HPDE6-E6E7 (cell line): Measurements from ENCODE around the gene USP16.
"Not testable (repeated sequence)": the region's sequence is repeated elsewhere in the genome, so short reads cannot be mapped to it uniquely, and the experiment has no call there.

Experiments used
- DNase-seq: peaks from one replicate; pipeline ENCODE4 v3.0.0; 2011; ENCODE audit warnings: missing footprints; ENCODE audit errors: extremely low spot score

USP16 gene

DNA sequence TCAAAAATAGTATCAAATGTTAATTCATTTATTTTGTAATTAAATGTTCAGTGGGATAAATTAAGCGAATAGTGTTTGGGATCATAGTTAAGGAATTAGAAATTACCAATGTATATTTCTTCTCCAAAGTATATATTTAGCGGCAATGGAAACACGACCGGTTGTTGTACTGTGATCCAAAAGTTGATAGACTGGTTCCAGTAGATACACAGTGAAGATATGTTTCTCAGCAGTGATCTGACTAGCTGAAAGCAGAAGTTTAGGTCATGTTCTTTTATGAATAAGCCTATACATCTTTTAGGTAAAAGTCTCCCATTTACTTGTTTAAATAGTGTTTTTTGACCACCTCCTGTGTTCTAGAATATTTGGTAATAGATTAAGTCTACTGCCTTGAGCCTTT is 8.8 kb downstream of the USP16 start:
- DNase-seq, result no peak

GRCh38 chr21:29033871-29034270 is 9.4 kb downstream of the USP16 start:
- DNase-seq, result no peak

DNA sequence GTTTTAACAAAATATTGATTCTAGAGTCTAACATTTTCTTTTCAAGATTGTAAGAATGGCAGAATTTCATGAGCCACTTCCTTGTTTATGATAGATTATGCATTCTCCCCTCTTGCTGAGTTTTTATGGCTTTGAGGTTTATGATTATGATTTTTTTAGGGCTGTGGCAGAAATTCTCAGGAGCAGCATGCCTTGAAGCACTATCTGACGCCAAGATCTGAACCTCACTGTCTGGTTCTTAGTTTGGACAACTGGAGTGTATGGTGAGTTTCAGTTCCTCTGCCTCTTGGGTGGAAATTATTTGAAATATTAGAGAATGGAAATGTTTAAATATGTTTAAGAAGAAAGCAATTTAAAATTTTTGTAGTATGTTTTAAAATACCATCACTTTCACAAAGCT is 10.2 kb downstream of the USP16 start:
- no peak for DNase-seq

DNA sequence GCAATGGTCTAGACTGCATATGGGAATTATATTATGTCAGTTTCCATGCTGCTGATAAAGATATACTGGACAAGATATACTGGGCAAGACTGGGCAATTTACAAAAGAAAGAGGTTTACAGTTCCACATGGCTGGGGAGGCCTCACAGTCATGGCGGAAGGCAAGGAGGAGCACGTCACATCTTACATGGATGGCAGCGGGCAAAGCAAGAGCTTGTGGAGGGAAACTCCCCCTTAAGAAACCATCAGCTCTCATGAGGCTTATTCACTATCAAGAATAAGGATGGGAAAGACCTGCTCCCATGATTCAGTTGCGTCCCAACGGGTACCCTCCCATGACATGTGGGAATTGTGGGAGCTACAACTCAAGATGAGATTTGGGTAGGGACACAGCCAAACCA is 27.8 kb downstream of the USP16 start:
- no peak for DNase-seq

GRCh38 chr21:29053011-29053553 is 28.6 kb downstream of the USP16 start:
- no peak for DNase-seq

DNA sequence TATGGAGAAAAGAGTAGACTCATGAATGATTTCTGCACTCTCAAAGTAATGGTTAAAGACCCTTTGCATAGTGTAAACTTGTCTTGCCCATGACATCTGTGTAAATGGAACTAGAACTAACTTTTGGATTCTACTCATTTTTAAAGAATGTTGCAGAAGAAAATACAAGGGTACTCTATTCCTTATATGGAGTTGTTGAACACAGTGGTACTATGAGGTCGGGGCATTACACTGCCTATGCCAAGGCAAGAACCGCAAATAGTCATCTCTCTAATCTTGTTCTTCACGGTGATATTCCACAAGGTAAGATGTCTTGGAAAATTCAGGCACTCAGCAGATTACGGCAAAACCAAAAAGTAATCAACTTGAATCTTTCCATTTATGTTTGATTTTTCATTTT is 29.2 kb downstream of the USP16 start:
- no peak for DNase-seq

DNA sequence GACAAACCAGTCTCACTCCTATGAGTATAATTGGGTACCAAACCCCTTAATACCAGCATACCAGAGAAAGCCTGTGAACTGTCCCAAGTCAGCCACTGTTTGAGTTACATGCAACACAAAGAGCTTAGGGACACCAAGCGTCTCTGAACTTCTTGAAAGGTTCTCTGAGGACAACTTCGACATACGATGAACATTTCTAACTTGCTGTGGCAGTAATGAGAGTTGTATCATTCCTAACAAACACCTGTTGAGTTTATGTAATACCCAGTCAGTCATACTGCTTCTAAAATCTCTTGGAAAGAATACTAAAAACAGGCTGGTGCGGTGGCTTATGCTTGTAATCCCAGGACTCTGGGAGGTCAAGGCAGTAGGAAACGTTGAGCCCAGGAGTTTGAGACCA is 30.6 kb downstream of the USP16 start:
- DNase-seq, result no peak

DNA sequence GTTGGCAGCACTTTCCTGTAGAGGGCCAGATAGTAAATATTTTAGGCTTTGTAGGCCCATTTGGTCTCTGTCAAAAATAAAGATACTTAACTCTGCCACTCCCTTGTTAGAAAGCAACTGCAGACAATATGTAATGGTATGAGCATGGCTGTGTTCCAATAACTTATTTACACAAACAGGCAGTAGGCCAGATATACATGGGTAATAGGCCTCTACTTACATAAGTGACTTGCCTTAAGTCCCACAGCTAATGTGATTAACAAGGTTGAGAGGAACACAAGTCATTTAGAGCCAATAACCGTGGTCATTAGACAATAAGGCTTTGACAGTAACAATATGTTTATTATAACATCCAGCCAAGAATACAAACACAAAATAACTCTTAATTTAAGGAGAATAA is 31.5 kb downstream of the USP16 start:
- no peak for DNase-seq

DNA sequence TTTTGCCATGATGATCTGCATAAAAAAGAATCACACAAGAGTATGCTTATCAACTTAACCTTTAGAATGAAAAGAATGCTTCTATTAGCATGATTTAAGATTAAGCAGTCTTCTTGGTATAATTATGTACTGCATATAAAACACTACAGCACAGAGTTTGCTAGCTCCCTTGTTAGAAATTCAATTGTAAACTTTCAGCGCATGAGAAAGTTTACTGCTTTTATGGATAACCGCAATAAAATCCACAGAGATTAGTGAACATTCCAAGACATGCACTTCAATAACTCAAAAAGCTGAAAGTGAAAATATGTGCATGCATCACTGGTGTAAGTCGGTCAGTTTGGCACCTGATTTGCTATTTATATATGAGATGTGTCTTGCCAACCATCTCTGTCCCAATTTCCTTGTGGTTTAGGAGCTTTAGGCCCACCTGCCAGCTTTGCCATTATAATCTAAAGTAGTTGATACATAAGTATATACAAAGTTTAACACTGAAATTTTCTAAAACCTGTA is 32.1 kb downstream of the USP16 start:
- DNase-seq, result no peak

- no peak for DNase-seq
Measured at GRCh38 chr21:29064850-29065481, 40.5 kb downstream of the USP16 start.

DNA sequence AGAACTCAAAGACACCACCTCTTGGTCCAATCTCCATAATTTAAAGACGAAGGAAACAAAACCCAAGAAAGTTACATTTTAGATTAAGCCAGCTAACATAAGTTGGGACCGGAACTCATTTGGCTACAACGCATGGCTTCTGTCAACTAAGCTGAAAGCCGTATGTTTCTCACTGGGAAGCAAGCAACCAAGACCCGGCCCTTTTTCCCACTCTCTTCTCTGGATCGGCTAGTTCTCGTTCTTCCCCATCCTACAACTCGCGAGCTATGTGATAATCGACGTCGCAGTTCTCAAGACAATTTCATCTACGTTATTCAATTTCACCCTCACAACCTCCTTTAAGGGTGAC is 48.4 kb downstream of the USP16 start:
- no peak for DNase-seq

GRCh38 chr21:29073222-29074006 is 48.9 kb downstream of the USP16 start, which contains the start of gene CCT8:
CCT8 (minus strand) TSS chr21:29073648; CDS start chr21:29073590, 58 bp downstream.
- peak; percentile 93 for DNase-seq

GRCh38 chr21:29074007-29074376 is 49.5 kb downstream of the USP16 start:
- no peak for DNase-seq

GRCh38 chr21:29074783-29075182 is 50.3 kb downstream of the USP16 start:
- no peak for DNase-seq

DNA sequence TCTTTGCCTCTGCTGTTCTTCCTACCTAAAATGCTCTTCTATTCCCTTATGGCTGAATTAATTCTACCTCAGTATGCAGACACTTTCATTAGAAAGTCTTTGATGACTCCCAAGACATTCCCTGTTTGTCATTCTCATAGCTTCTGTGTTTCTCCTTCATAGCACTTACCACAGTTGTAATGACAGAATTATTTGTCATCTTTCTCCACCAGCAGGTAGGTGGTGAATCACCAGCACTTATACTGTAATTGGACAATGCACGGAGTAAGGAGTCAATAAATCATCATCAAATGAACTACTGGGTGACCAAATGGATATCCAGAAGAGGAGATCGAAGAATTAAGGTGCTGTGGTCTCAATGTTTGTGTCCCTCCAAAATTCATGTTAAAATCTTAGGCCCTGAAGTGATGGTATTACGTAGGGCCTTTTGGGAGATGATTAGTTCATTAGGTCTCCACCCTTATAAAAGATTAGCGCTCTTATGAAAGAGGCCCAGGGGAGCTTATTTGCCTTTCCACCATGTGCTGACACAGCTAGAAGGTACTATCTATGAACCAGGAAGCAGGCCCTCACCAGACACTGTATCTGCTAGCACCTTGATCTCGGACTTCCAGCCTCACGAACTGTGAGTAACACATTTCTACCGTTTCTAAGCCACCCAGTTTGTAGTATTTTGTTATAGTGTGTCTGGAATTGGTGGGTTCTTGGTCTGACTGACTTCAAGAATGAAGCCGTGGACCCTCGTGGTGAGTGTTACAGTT is 51.4 kb downstream of the USP16 start:
- peak; percentile 58 for DNase-seq

GRCh38 chr21:29076731-29077640 is 52.5 kb downstream of the USP16 start:
- not testable (repeated sequence) for DNase-seq

DNA sequence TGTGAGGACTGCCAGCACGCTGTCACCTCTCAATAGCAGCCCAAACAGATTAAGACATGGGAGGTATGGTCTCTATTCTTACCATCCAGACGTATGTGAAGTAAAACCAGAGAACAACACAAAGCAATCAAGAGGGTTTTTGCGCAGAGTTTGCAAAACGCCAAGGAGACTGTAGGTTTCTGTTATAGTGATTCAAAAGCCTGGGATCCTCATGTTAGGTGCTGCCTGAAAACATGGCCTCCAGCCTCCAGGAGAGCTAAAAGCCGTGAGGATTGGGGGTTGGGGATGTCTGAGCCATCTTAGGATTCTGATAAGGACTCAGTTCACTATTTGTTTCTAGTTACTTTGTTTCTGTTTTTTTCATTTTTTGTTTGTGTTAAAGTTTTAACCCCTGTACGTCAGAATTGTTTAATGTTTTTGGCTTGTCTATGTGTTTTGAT is 53.2 kb downstream of the USP16 start:
- peak; percentile 19 for DNase-seq

DNA sequence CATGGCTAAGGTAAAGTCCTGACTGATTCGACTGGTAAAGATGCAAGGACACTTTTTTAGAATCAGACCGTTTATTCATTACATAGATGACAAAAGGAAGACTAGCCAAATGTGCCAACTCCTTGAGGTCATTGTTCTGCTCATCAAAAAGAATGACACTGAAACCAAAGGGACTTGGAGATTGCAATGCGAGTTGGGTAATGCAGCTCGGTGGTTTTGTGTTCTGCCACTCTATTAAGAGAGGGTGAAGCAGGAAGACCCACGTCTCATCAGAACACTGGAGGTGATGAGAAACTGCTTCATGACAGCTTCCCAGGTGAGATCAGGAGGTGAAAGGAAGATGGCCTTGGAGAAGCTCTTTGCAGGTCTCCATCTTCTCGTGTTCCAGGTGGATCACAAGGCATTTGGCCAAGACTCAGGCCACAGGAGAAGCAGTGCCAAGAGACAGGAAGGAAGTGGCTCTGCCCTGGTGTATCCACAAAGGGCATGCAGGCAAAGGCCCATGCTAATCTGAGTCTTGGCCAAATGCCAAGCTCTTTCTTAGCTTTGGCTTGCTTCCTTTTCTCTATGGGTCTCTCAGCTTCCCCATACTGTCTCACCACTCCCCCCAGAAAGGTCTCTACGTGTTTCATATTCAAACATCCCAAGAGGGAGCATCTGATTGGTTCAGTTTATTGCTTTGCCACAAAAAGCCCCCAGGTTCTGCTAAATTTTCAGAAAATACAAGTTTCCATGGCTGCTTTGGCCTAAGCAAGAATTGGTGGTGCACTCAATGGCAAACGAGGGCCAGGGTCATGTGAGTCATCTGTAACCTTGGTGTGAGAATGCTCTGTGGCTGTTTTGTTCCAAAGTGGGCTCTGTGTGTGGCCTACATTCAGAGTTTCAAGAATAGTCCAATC is 54.6 kb downstream of the USP16 start:
- DNase-seq, result no peak

GRCh38 chr21:29080454-29080941 is 56.0 kb downstream of the USP16 start:
- DNase-seq, result no peak
